Epithelial cell of prostate (primary cell): Measurements from ENCODE around the gene MRPL16.
A peak's percentile ranks its signal among the peaks of the same experiment; 100 is the strongest.
"Not testable (repeated sequence)": the region's sequence is repeated elsewhere in the genome, so short reads cannot be mapped to it uniquely, and the experiment has no call there.

ENCODE experiments used
- DNase-seq: peaks from one replicate; pipeline ENCODE4 v3.0.0-alpha.2; 2011; ENCODE audit warnings: low read depth, low spot score
- H3K27ac ChIP-seq: fragments of 450-650 bp; 2 replicates; pipeline ENCODE4 v1.5.1; 2017; ENCODE audit warnings: mild to moderate bottlenecking

The MRPL16 gene

GRCh38 chr11:59810189-59810910 is at the start of gene MRPL16:
MRPL16 (minus strand) TSS chr11:59810778; CDS start chr11:59810658, 120 bp downstream.
- peak; percentile 75 for DNase-seq
- peak within 1 kb of the TSS; percentile 78 for H3K27ac ChIP-seq

- no peak overlapping the region for H3K27ac ChIP-seq
- DNase-seq, result no peak
Measured at GRCh38 chr11:59859673-59860072, 49.1 kb upstream of the MRPL16 start.

DNA sequence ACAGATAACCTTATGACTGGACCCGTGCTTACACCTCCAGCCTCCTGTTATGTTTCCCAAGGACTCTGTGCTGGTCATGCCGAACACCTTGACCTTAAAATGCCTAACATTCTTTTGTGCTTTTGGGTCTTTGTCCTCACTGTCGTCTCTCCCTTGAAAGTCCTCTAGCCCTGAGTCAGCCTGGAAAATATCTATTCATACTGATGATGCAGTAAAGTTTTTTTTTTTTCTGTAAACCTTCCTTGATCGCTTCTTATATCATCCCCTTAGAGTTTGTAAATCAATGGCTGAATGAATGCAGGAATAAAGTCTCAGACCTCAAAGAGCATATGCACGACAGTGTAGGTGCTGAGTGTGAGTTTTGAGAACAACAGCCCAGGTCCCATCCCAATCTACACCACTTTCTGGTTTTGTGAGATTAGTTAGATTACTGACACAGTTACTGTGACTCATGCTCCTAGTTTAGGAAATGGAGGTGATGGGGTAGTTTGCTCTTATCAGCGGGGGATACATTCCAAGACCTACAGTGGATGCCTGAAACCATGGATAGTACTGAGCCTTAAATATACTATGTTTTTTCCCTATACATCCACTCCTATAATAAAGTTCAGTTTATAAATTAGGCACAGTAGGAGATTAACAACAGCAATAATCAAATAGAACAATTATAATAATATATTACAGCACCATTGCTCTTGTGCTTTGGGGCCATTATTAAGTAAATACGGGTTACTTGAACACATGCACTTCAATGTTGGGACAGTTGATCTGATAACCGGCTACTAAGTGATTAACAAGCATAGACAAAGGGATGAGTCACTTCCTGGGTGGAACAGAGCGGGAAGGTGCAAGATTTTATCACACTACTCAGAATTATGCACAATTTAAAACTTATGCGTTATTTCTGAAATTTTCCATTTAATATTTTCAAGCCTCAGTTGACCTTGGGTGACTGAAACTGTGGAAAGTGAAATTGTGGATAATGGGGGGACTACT is 47.2 kb upstream of the MRPL16 start:
- peak overlapping the region; percentile 37 for H3K27ac ChIP-seq
- DNase-seq, result peak; percentile 41

DNA sequence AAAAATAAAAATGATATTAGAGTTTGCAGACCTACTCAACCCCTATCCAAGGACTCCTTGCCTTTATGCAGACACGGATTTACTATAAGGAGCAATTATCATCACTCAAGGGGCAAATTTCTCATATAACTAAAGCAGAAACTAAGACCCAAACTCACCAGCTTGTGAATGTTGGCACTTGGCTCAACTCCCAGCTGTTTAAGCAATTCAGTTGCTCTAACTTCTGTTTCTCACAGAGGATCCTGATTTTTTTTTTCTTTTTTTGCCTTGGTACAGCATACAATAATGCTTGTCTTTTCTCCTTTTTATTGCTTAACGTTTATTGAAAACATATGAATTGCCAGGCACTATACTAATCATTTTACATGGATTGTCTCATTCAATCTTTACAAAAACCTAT is 44.3 kb upstream of the MRPL16 start:
- no peak overlapping the region for H3K27ac ChIP-seq

DNA sequence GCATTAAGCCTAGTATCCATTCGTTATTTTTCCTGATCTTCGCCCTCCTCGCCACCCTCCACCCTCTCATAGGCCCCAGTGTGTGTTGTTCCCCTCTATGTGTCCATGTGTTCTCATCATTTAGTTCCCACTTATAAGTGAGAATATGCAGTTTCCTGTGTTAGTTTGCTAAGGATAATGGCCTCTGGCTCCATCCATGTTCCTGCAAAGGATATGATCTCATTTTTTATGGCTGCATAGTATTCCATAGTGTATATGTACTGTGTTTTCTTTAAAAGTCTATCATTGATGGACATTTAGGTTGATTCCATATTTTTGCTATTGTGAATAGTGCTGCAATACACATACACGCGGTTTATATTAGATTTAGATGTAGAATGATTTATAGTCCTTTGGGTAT is 40.8 kb upstream of the MRPL16 start:
- H3K27ac ChIP-seq, DNase-seq: not testable (repeated sequence)

More for the DNA sequence above, 44.3 kb upstream of the MRPL16 start:
- DNase-seq, result no peak

- not testable (repeated sequence) for H3K27ac ChIP-seq, DNase-seq
Measured at GRCh38 chr11:59849551-59849950, 39.0 kb upstream of the MRPL16 start.

- DNase-seq, result no peak
Measured at GRCh38 chr11:59849129-59849528, 38.6 kb upstream of the MRPL16 start.

GRCh38 chr11:59848439-59848838 is 37.9 kb upstream of the MRPL16 start:
- not testable (repeated sequence) for DNase-seq, H3K27ac ChIP-seq

More at GRCh38 chr11:59849129-59849528, 38.6 kb upstream of the MRPL16 start:
- H3K27ac ChIP-seq, result no peak overlapping the region

GRCh38 chr11:59847626-59848025 is 37.0 kb upstream of the MRPL16 start:
- DNase-seq, result no peak
- no peak overlapping the region for H3K27ac ChIP-seq

DNA sequence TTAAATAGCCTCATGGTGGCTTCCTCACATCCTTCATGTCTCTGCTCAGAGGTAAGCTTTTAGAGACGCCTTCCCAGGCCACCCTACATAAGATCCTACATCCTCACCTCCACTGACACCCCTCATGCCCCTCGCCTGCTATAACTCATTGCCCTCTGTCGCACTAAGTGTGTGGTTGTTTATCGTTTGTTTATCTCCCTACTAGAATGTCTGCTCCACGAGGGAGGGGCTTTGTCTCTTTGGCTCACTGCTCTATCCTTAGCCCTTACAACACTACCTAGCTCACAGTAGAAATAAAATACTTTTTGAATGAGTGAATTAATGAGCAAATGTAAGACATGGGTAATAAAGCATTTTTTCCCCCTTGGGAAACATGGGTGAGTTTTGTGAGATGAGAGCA is 36.0 kb upstream of the MRPL16 start:
- no peak overlapping the region for H3K27ac ChIP-seq
- DNase-seq, result no peak

- no peak for DNase-seq
- H3K27ac ChIP-seq, result no peak within 1 kb of the TSS
Measured at GRCh38 chr11:59845399-59845798, 34.8 kb upstream of the MRPL16 start, which contains the start of gene CBLIF. CBLIF (minus strand) TSS chr11:59845499; CDS start chr11:59845453, 46 bp downstream.

- no peak for DNase-seq
- no peak overlapping the region for H3K27ac ChIP-seq
Measured at GRCh38 chr11:59842316-59842715, 31.7 kb upstream of the MRPL16 start.

- H3K27ac ChIP-seq, result no peak overlapping the region
- DNase-seq, result no peak
Measured at GRCh38 chr11:59841514-59841913, 30.9 kb upstream of the MRPL16 start.

DNA sequence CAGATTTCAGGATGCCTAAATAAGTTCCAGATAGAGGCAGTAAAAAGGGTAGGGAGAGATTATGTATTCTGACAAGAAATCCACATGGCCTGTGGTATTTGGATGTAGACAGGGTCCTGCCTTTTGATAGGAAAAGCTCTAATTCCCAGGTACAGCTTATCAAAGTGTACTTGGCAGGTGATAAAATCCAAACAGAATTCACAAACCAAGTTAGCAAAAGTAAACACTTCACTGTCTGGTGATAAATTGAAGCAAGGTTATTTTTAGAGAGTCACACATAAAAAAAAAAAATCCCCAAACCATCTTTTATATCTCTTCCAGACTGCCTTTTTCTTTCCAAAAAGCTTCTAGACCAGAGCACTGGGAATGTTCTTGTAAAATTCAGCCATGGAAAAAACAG is 29.0 kb upstream of the MRPL16 start:
- DNase-seq, result no peak
- H3K27ac ChIP-seq, result no peak overlapping the region

DNA sequence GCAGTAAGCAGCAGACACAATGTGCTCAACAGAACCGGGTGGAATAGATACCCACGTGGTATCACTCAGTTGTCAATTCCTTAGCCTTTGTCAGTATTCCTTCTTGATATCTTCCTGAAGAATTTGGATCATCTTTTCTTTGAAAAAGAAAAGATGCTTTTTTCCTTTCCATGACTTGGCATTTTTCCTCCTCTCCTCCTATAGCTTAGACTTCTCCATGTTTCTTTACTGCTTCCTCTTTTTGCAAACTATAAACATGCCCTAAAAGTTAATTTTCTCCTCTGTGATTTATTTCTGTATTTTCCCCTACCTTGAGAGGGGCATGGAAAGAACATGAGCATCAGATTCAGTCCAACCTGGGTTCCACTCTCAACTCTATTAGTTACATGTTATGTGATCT is 23.0 kb upstream of the MRPL16 start:
- no peak overlapping the region for H3K27ac ChIP-seq
- DNase-seq, result no peak

GRCh38 chr11:59829358-59829757 is 18.8 kb upstream of the MRPL16 start:
- no peak for DNase-seq
- H3K27ac ChIP-seq, result no peak overlapping the region

GRCh38 chr11:59822989-59823566 is 12.5 kb upstream of the MRPL16 start:
- no peak overlapping the region for H3K27ac ChIP-seq
- no peak for DNase-seq

DNA sequence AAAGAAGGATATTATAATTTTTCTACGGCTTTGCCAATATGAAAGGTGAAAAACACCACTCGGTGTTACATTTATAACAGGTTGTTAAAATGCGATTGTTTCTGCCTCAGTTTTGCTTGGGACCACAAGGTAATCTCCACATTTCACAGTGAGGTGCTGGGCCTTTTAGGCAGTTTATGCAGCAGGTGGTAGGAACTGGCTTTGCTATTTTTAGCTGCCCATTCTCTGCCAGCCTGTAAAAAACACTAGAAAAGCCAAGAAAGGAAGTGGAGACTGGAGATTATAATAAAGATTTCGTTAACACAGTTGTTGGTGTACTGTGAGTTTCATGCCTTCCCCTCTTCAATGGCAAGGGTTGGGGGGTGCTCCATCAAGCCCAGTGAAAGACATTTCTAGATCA is 8.0 kb upstream of the MRPL16 start:
- no peak for DNase-seq
- no peak overlapping the region for H3K27ac ChIP-seq

GRCh38 chr11:59816434-59816833 is 5.9 kb upstream of the MRPL16 start:
- H3K27ac ChIP-seq, DNase-seq: not testable (repeated sequence)

DNA sequence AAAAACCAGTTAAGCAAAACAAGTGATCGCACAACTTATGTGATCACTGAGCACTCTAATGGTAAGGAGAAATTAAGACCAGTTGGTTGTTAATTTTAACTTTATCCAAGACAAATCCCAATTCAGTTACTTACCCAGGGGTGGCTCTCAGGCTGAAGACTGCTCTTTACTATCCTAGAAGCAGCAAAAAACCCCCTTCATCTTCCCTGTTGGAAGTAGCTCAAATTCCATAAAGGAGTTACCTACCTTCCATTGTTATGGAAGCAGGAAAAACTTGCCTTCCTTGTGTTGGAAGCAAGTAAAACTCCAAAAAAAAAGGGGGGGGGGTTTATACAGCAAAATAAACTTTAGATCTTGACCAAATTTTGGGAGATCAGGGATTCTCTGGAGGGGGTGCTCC is 5.2 kb upstream of the MRPL16 start:
- DNase-seq, result no peak
- H3K27ac ChIP-seq, result no peak overlapping the region

- no peak overlapping the region for H3K27ac ChIP-seq
- no peak for DNase-seq
Measured at GRCh38 chr11:59814021-59814420, 3.4 kb upstream of the MRPL16 start.
